ENCODE measurements around the gene UBAP1L.

UBAP1L gene

DNA sequence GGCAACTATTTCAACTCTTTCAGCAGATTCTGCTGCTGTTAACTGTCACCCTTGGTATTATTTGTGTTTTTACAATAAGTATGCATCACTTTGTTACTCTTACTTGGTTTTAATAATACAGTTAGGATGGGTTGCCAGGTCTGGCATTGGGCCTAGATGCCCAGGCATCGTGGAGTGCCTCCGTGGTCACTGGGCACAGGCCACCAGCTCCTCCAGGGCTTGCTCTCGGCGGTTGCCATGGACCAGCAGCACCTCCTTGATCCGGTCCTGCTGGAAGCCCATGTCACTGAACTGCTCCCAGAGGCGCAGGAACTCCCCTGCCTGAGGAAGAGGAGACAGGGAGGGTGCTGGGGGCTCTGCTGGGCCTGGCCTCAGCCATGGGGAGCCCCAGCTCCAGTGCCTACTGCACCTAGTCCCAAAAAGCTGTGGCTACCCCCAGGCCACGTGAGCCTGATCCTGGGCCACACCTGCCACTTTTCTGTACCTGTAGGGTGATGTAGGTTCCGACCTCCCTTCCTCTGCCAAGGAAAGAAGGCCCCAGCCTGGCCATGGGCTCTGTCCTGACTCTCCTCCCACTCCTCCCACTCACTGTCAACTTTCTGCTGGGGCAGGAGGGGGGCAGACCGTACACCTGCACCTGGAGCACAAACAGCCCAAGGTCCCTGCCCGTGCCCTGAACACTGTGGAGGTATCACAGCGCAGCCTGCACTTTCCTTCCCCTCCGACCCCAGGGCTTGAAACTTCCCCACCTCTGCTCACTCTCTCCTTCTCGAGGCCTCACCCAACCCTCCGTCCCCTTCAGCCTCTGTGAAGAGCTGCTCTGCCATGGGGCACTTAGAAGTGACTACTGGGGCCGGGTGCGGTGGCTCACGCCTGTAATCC lies 21.8 kb downstream of the UBAP1L start:
- Histone ChIP-seq H3K27me3 (ENCODE audit: insufficient read depth, low read length, poor library complexity, severe bottlenecking) (no peaks in the 10 kb centered on the region), H3K4me3 (ENCODE audit: low read length, poor library complexity, severe bottlenecking) (no peak overlapping the region), H3K9me2 (replicated peaks; ENCODE audit: low read depth, low read length) (no peaks in the 10 kb centered on the region), H3K36me3 (ENCODE audit: insufficient read depth, low read length) (no peaks in the 10 kb centered on the region), H3K4me2 (ENCODE audit: low read depth, low read length, poor library complexity, severe bottlenecking) (no peak overlapping the region), H3K4me1 (ENCODE audit: insufficient read depth, low read length, poor library complexity, severe bottlenecking) (no peaks in the 10 kb centered on the region), H2AFZ (ENCODE audit: low read length) (no peak overlapping the region), H3K9ac (ENCODE audit: low read depth, low read length, poor library complexity, severe bottlenecking) (no peak overlapping the region), H3F3A (ENCODE audit: low read depth) (no peaks in the 10 kb centered on the region), H3K9me3 (ENCODE audit: insufficient read depth, low read depth, low read length) (no peaks in the 10 kb centered on the region), H3K79me2 (ENCODE audit: insufficient read depth, low read length) (no peaks in the 10 kb centered on the region), H4K20me1 (ENCODE audit: insufficient read depth, low read length, poor library complexity, severe bottlenecking) (no peaks in the 10 kb centered on the region)
- TF ChIP-seq EZH2phosphoT487 (IDR thresholded peaks at IDR 0.05; ENCODE audit: borderline replicate concordance): no peak
- TF ChIP-seq, protein P1, sequence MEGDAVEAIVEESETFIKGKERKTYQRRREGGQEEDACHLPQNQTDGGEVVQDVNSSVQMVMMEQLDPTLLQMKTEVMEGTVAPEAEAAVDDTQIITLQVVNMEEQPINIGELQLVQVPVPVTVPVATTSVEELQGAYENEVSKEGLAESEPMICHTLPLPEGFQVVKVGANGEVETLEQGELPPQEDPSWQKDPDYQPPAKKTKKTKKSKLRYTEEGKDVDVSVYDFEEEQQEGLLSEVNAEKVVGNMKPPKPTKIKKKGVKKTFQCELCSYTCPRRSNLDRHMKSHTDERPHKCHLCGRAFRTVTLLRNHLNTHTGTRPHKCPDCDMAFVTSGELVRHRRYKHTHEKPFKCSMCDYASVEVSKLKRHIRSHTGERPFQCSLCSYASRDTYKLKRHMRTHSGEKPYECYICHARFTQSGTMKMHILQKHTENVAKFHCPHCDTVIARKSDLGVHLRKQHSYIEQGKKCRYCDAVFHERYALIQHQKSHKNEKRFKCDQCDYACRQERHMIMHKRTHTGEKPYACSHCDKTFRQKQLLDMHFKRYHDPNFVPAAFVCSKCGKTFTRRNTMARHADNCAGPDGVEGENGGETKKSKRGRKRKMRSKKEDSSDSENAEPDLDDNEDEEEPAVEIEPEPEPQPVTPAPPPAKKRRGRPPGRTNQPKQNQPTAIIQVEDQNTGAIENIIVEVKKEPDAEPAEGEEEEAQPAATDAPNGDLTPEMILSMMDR (conservative IDR thresholded peaks at IDR 0.05; ENCODE audit: low read length): no peak

DNA sequence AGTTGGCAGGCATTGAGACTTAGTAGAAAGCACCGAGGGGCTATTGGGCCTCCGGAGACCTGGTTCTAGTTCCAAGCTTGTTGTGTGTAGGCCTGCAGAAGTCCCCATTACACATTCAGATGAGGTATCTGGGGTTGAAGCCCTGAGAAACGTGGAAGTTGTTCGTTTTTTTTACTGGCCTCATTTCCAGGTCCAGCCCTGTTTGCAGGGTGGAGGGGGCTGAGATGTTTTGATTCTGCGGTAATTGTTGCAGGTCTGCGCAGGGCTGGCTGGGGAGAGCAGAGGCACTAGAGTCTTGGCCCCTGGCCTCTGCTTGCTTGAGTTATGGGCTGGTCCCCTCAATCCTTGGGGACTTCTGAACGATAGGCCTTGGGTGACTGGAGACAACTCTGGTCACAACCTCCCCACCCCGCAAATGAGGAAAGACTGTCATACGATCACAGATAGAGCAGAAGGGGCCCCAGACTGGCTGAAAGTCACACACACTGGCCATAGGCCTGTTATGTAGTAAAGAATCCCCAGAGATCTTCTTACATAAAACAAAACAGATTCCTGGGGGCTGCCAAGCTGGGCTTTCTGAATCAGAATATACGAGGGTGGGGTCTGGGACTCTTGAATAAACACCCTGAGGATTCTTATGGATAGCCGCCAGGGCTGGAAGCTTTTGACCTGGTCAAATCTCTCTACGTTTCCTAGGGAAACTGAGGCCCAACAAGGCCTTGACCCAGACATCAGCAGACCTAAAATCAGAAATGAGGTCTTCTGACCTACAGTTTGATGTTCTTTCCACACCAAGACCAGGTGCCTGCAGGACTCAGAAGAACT lies 22.8 kb downstream of the UBAP1L start:
- no peaks in the 10 kb centered on the region for H3K9me3 ChIP-seq (ENCODE audit: insufficient read depth, low read depth, low read length)
- H3F3A ChIP-seq (ENCODE audit: low read depth): no peaks in the 10 kb centered on the region
- no peaks in the 10 kb centered on the region for H3K36me3 ChIP-seq (ENCODE audit: insufficient read depth, low read length)
- no peak overlapping the region for H3K4me2 ChIP-seq (ENCODE audit: low read depth, low read length, poor library complexity, severe bottlenecking)
- TF ChIP-seq, protein P1 (conservative IDR thresholded peaks at IDR 0.05; ENCODE audit: low read length): no peak
- no peak for TF ChIP-seq EZH2phosphoT487 (IDR thresholded peaks at IDR 0.05; ENCODE audit: borderline replicate concordance)
- no peak overlapping the region for H2AFZ ChIP-seq (ENCODE audit: low read length)
- H3K79me2 ChIP-seq (ENCODE audit: insufficient read depth, low read length): no peaks in the 10 kb centered on the region
- H3K4me3 ChIP-seq (ENCODE audit: low read length, poor library complexity, severe bottlenecking): no peak overlapping the region
- no peaks in the 10 kb centered on the region for H4K20me1 ChIP-seq (ENCODE audit: insufficient read depth, low read length, poor library complexity, severe bottlenecking)
- no peaks in the 10 kb centered on the region for H3K27me3 ChIP-seq (ENCODE audit: insufficient read depth, low read length, poor library complexity, severe bottlenecking)
- H3K9ac ChIP-seq (ENCODE audit: low read depth, low read length, poor library complexity, severe bottlenecking): no peak overlapping the region
- H3K9me2 ChIP-seq (replicated peaks; ENCODE audit: low read depth, low read length): no peaks in the 10 kb centered on the region
- H3K4me1 ChIP-seq (ENCODE audit: insufficient read depth, low read length, poor library complexity, severe bottlenecking): no peaks in the 10 kb centered on the region

DNA sequence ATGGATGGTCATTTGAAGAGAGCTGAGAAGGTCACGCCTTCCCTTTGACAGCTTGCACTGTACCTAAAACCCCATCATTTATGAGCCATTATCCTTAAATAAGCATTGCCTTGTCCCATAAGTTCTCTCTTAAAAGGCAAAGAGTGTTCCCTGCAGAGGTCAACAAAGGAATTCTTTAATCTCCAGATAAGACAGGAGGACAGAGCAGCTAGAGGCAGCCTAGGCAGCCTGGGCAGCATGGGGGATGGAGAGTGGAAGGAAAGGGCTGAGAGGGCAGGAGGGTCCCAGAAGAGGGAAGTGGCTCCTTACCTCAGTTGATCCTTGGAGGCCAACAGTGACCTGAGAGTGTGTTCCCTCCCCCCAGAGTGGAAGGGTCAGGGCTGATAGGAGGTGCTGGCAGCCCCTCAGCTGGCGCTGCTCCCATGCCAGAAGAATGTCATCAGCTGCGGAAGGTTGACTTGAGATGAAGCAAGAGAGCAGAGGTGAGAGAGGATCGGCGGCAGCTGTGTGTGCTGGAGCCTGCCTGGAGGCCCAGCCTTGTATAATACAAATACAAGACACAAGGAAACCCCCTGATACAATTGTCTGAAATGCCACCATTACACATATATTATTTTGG lies 25.7 kb downstream of the UBAP1L start:
- no peaks in the 10 kb centered on the region for H3K4me1 ChIP-seq (ENCODE audit: insufficient read depth, low read length, poor library complexity, severe bottlenecking)

More for the DNA sequence above, 25.7 kb downstream of the UBAP1L start:
- H3K4me3 ChIP-seq (ENCODE audit: low read length, poor library complexity, severe bottlenecking): no peak overlapping the region
- no peaks in the 10 kb centered on the region for H3K9me2 ChIP-seq (replicated peaks; ENCODE audit: low read depth, low read length)
- no peak for TF ChIP-seq EZH2phosphoT487 (IDR thresholded peaks at IDR 0.05; ENCODE audit: borderline replicate concordance)
- TF ChIP-seq, protein P1 (conservative IDR thresholded peaks at IDR 0.05; ENCODE audit: low read length): no peak
- no peaks in the 10 kb centered on the region for H3K9me3 ChIP-seq (ENCODE audit: insufficient read depth, low read depth, low read length)
- H2AFZ ChIP-seq (ENCODE audit: low read length): no peak overlapping the region
- no peaks in the 10 kb centered on the region for H3K79me2 ChIP-seq (ENCODE audit: insufficient read depth, low read length)
- no peaks in the 10 kb centered on the region for H4K20me1 ChIP-seq (ENCODE audit: insufficient read depth, low read length, poor library complexity, severe bottlenecking)
- no peaks in the 10 kb centered on the region for H3K27me3 ChIP-seq (ENCODE audit: insufficient read depth, low read length, poor library complexity, severe bottlenecking)
- no peaks in the 10 kb centered on the region for H3K36me3 ChIP-seq (ENCODE audit: insufficient read depth, low read length)
- H3F3A ChIP-seq (ENCODE audit: low read depth): no peaks in the 10 kb centered on the region
- H3K9ac ChIP-seq (ENCODE audit: low read depth, low read length, poor library complexity, severe bottlenecking): no peak overlapping the region
- no peak overlapping the region for H3K4me2 ChIP-seq (ENCODE audit: low read depth, low read length, poor library complexity, severe bottlenecking)
